GM15510 (cell line): ENCODE results near the gene ENPP7.

Experiments
- POLR2A ChIP-seq: IDR thresholded peaks from 3 replicates; pipeline ENCODE4 v1.6.1; 2011; ENCODE audit warnings: borderline replicate concordance; ENCODE audit not compliant: insufficient read length; ENCODE audit errors: extremely low read depth

Gene ENPP7

GRCh38 chr17:79748295-79749099 is 17.8 kb downstream of the ENPP7 start:
- TF ChIP-seq POLR2A, result no peak

- TF ChIP-seq POLR2A, result no peak
These were observed 18.5 kb downstream of the ENPP7 start for GRCh38 chr17:79749156-79749815.

- TF ChIP-seq POLR2A, result no peak
These were observed 19.2 kb downstream of the ENPP7 start for GRCh38 chr17:79749958-79750357.

GRCh38 chr17:79750650-79751545 is 20.2 kb downstream of the ENPP7 start:
- no peak for TF ChIP-seq POLR2A

GRCh38 chr17:79752175-79752574 is 21.4 kb downstream of the ENPP7 start:
- TF ChIP-seq POLR2A, result no peak

- TF ChIP-seq POLR2A, result no peak
These were observed 23.6 kb downstream of the ENPP7 start for GRCh38 chr17:79754370-79754769.

GRCh38 chr17:79755591-79755990 is 24.8 kb downstream of the ENPP7 start:
- TF ChIP-seq POLR2A, result no peak

- no peak for TF ChIP-seq POLR2A
These were observed 26.5 kb downstream of the ENPP7 start for GRCh38 chr17:79757140-79757745.

- no peak for TF ChIP-seq POLR2A
These were observed 27.5 kb downstream of the ENPP7 start for GRCh38 chr17:79758271-79758670.

GRCh38 chr17:79760197-79760906 is 29.6 kb downstream of the ENPP7 start:
- no peak for TF ChIP-seq POLR2A

GRCh38 chr17:79761894-79762589 is 31.3 kb downstream of the ENPP7 start:
- TF ChIP-seq POLR2A, result no peak

GRCh38 chr17:79765708-79766107 is 35.0 kb downstream of the ENPP7 start:
- no peak for TF ChIP-seq POLR2A
